HPDE6-E6E7 (cell line): ENCODE measurements around the gene FAM161A.
"Not testable (repeated sequence)": the region's sequence is repeated elsewhere in the genome, so short reads cannot be mapped to it uniquely, and the experiment has no call there.

Experiments
- DNase-seq: peaks from one replicate; pipeline ENCODE4 v3.0.0; 2011; ENCODE audit warnings: missing footprints; ENCODE audit errors: extremely low spot score

FAM161A gene

DNA sequence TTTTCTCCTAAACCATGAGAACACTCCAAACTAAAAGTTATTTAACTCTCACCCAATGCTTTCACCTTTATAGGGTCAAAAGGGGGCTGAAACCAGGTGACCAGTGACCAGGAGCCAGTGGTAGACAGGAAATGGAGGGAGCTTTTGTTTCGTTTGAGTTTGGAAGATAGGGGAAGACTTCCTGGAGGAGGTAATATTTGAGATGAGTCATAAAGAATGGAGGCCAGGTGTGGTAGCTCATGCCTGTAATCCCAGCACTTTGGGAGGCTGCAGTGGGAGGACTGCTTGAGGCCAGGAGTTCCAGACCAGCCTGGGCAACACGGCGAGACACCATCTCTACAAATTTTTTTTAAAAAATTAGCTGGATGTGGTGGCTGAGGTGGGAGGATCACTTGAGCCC is 8.5 kb downstream of the FAM161A start:
- no peak for DNase-seq

GRCh38 chr2:61841286-61841685 is 12.6 kb downstream of the FAM161A start:
- no peak for DNase-seq

- DNase-seq = peak; percentile 26
These were observed 19.0 kb downstream of the FAM161A start for GRCh38 chr2:61834893-61835292.

DNA sequence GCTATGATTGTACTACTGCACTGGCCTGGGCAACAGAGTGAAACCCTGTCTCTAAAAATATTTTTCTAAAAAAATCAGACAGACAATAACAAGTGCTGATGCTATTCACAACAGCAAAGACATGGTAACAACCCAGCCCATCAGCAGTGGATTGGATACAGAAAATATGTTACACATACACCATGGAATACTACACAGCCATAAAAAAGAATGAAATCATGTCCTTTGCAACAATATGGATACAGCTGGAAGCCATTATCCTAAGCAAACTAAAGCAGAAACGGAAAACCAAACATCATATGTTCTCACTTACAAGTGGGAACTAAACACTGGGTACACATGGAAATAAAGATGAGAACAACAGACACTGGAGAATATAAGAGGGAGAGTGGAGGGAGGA is 19.9 kb downstream of the FAM161A start:
- DNase-seq = no peak

DNA sequence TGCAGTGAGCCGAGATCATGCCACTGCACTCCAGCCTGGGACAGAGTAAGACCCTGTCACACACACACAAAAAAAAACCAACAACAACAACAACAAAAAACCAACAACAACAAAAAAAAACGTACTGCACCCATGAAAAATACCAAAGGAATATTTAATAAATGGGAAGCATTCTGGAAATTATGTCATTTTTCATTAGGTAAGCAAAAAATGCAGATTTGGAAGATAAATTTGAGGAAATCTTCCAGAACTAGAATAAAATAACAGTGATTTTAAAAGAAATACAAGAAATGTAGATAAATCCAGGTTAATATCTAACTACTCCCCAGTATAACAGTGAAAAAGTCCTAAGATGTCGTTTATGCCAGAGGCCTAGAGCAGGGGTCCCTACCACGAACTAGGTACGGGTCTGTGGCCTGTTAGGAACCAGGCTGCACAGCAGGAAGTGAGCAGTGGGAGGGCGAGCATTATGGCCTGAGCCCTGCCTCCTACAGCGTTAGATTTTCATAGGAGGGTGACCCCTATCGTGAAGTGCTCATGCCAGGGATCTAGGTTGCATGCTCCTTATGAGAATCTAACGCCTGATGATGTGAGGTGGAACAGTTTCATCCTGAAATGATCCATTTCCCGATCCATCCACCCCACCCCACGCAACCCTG is 21.5 kb downstream of the FAM161A start:
- no peak for DNase-seq

GRCh38 chr2:61822255-61822654 is 31.6 kb downstream of the FAM161A start:
- DNase-seq = no peak

DNA sequence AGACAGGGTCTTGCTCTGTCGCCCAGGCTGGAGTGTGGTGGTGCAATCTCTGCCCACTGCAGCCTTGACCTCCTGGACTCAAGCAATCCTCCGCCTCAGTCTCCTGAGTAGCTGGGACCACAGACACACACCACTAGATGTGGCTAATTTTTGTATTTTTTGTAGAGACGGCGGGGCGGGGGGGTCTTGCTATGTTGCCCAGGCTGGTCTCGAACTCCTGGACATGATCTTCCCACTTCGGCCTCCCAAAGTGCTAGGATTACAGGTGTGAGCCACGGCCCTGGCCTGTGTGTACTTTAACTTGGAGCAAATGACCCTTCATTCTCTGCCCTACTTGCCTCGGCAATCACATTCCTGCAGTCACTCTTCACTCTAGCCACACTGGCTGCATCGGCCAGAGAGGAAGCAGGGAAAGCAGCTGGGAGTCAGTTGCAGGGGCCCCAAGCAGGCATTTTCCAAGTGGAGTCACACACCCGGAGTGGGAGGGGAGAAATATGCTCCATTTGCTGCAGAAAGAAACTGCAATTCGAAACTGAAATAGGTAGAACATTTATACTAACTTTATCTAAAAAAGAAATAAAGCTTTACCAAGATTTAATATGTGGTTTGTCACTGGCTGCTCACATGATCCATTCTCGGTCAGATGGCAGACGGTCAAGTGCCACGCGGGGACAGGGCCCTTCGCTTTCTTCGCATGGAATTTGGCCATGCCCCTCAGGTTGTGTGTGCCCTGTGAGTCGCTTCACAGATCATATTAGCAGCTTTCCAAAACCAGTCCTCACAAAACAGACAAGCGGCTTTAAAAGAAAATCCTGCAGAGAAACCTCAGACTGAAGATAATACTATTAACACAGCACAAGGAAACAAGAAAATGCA is 37.1 kb downstream of the FAM161A start:
- no peak for DNase-seq

- DNase-seq = no peak
These were observed 39.2 kb downstream of the FAM161A start for GRCh38 chr2:61814539-61815160.

DNA sequence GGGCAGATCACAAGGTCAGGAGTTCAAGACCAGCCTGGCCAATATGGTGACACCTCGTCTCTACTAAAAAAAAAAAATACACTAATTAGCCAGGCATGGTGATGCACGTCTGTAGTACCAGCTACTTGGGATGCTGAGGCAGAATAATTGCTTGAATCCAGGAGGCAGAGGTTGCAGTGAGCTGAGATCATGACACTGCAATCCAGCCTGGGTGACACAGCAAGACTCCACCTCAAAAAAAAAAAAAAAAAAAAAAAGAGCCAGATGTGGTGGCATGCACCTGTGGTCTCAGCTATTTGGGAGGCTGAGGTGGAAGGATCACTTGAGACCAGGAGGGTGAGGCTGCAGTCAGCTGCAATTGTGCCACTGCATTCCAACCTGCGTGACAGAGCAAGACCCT is 40.5 kb downstream of the FAM161A start:
- not testable (repeated sequence) for DNase-seq

DNA sequence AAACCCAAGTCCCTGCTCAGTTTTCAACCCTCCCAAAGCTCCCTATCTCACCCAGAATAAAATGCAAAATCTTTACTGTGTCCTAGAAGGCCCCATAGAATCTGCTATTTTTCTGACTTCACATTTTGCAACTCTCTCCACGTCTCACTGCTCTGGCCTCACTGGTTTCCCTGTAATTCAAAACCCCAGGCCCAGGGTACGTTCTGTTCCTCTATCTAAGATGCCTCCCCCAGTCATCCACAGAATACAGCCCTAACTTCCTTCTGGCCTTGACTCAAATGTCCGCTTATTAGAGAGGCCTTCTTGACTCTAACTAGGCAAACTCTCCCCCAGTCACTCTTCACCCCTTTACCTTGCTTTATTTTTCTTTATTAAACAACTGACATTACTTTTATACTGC is 42.0 kb downstream of the FAM161A start:
- no peak for DNase-seq

- DNase-seq = not testable (repeated sequence)
These were observed 43.7 kb downstream of the FAM161A start for GRCh38 chr2:61810203-61810602.

DNA sequence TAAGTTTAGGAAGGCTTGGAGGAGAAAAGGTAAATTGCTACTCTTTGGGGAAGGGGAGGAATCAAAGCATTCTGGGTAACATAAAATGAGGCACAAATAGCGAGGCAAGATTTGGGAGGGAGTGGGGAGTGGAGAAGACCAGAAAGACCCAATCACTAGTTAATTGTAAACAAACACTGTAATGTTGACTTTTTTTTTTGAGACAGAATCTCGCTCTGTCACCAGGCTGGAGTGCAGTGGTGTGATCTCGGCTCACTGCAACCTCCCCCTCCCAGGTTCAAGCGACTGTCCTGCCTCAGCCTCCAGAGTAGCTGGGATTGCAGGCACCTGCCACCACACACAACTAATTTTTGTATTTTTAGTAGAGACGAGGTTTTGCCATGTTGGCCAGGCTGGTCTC is 45.2 kb downstream of the FAM161A start:
- DNase-seq = not testable (repeated sequence)

GRCh38 chr2:61807036-61807757 is 46.7 kb downstream of the FAM161A start:
- DNase-seq = no peak

DNA sequence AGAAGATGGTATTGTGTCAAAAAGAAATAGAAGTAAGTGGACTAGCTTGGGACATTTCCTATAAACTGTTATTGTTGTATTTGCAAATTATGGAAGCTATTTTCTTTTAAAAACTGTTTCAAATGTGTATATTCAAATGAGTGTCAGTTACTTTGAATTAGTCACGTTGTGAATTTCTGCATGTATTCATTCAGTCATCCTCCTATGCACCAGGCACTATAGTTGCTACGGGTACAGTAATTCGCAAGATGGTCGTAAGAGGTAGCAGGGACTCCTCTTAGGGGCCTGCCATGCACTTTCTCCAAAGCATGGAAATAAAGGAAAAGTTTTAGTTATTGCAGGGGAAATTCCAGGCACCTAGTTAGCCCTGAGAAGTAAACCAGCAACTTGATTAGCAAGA is 51.3 kb downstream of the FAM161A start:
- DNase-seq = no peak

GRCh38 chr2:61799099-61799498 is 54.8 kb downstream of the FAM161A start:
- no peak for DNase-seq

GRCh38 chr2:61797446-61797845 is 56.4 kb downstream of the FAM161A start:
- DNase-seq = not testable (repeated sequence)

- DNase-seq = no peak
These were observed 58.5 kb downstream of the FAM161A start for GRCh38 chr2:61795408-61795807.

- DNase-seq = peak; percentile 71
These were observed 60.4 kb downstream of the FAM161A start for GRCh38 chr2:61793389-61793836.

DNA sequence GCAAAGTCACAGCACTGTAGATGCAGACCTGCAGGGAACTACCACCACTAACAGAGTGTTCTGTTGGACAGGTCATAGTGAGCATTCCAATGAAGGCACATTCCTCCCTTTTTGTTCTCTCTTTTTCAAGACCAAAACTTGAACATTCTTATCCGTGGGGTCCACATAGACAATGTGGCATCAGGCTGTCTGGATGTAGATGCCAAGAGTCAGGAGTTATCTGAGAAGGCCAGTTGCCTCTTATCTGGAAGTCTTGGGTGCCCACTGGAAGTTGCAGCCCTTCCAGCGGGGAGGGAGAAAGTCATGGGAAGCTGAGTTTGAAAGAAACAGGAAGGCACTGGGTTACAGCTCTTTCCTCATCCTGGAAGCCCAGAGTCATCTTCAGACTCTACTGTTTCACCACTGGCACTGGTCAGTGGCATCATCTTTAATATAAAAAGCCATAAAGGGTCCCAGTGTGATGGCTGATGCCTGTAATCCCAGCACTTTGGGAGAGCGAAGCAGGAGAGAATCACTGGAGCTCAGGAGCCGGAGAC is 61.4 kb downstream of the FAM161A start:
- no peak for DNase-seq

- no peak for DNase-seq
These were observed 63.9 kb downstream of the FAM161A start for GRCh38 chr2:61789807-61790602.
